Loucy (cell line): ENCODE measurements around the gene ANO9.

Experiments
- H2AFZ ChIP-seq: fragments of 200-600 bp; sonication (generic); 2 replicates; pipeline ENCODE4 v1.6.0; 2016; ENCODE audit warnings: antibody characterized with exemption, mild to moderate bottlenecking, low read length, moderate library complexity
- H3F3A ChIP-seq: fragments of 200-600 bp; 2 replicates; pipeline ENCODE4 v1.6.0; 2016; ENCODE audit warnings: antibody characterized with exemption, low read depth, mild to moderate bottlenecking
- H3K27me3 ChIP-seq: fragments of 200-600 bp; sonication (generic); 2 replicates; pipeline ENCODE4 v1.6.1; 2014; ENCODE audit warnings: low read length, mild to moderate bottlenecking; ENCODE audit not compliant: insufficient read depth, poor library complexity, severe bottlenecking
- H3K36me3 ChIP-seq: fragments of 200-600 bp; sonication (generic); 2 replicates; pipeline ENCODE4 v1.6.1; 2016; ENCODE audit warnings: low read length; ENCODE audit not compliant: insufficient read depth
- H3K4me1 ChIP-seq: fragments of 200-600 bp; sonication (generic); 2 replicates; pipeline ENCODE4 v1.5.1; 2014; ENCODE audit warnings: low read length, mild to moderate bottlenecking; ENCODE audit not compliant: insufficient read depth, poor library complexity, severe bottlenecking
- H3K4me2 ChIP-seq: fragments of 200-600 bp; sonication (generic); 2 replicates; pipeline ENCODE4 v1.6.0; 2014; ENCODE audit warnings: antibody characterized with exemption, low read length, low read depth, mild to moderate bottlenecking; ENCODE audit not compliant: poor library complexity, severe bottlenecking
- H3K4me3 ChIP-seq: fragments of 200-600 bp; sonication (generic); 2 replicates; pipeline ENCODE4 v1.5.1; 2014; ENCODE audit warnings: low read length, mild to moderate bottlenecking, mixed read lengths; ENCODE audit not compliant: poor library complexity, severe bottlenecking
- H3K79me2 ChIP-seq: fragments of 200-600 bp; sonication (generic); 2 replicates; pipeline ENCODE4 v1.6.1; 2014; ENCODE audit warnings: low read length; ENCODE audit not compliant: insufficient read depth
- H3K9ac ChIP-seq: fragments of 200-600 bp; sonication (generic); 2 replicates; pipeline ENCODE4 v1.6.0; 2014; ENCODE audit warnings: mild to moderate bottlenecking, low read depth, low read length, moderate library complexity; ENCODE audit not compliant: poor library complexity, severe bottlenecking
- H3K9me2 ChIP-seq: fragments of 200-600 bp; sonication (generic); replicated peaks from 2 replicates; pipeline ENCODE4 v1.6.1; 2016; ENCODE audit warnings: low read depth, low read length, mixed read lengths
- H3K9me3 ChIP-seq: fragments of 200-600 bp; sonication (generic); 2 replicates; pipeline ENCODE4 v1.6.1; 2014; ENCODE audit warnings: mild to moderate bottlenecking, antibody characterized with exemption, low read length, low read depth; ENCODE audit not compliant: insufficient read depth
- H4K20me1 ChIP-seq: fragments of 200-600 bp; sonication (generic); 2 replicates; pipeline ENCODE4 v1.6.0; 2014; ENCODE audit warnings: antibody characterized with exemption, low read length, mild to moderate bottlenecking; ENCODE audit not compliant: insufficient read depth, poor library complexity, severe bottlenecking
- EZH2phosphoT487 ChIP-seq: fragments of 200-600 bp; IDR thresholded peaks from 2 replicates; pipeline ENCODE4 v1.6.1; 2018; ENCODE audit warnings: antibody characterized with exemption, mild to moderate bottlenecking, moderate library complexity, borderline replicate concordance
- TF ChIP-seq, protein P1 (sequence below): fragments of 200-600 bp; sonication (generic); conservative IDR thresholded peaks from 2 replicates; pipeline ENCODE4 v1.5.1; 2014; ENCODE audit warnings: mild to moderate bottlenecking, antibody characterized with exemption, low read length

The ANO9 gene

DNA sequence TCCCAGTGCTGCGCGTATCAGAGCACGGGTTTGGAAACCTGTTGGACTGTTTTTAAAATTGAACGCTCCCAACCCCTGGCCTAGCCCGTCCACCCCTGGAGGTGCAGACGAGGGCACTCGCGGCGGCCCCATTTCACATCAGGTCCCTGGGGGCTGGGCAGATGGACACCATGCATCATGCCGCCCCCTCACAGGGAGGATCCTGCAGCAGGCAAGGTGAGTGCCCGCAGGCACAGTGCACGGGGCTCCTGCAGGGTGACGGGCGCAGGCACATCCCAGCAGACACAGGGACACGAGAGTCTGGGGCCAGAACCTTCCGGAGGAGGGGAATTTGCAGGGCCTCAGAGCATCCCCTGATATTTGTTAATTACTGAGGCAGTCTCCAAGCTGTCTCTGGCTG lies 7.3 kb downstream of the ANO9 start:
- H3K36me3 ChIP-seq = no peaks in the 10 kb centered on the region
- H3K4me1 ChIP-seq = no peaks in the 10 kb centered on the region
- H3K9me2 ChIP-seq = no peaks in the 10 kb centered on the region
- H4K20me1 ChIP-seq = no peaks in the 10 kb centered on the region
- no peaks in the 10 kb centered on the region for H3K27me3 ChIP-seq
- H3K4me2 ChIP-seq = no peak overlapping the region
- TF ChIP-seq, protein P1, sequence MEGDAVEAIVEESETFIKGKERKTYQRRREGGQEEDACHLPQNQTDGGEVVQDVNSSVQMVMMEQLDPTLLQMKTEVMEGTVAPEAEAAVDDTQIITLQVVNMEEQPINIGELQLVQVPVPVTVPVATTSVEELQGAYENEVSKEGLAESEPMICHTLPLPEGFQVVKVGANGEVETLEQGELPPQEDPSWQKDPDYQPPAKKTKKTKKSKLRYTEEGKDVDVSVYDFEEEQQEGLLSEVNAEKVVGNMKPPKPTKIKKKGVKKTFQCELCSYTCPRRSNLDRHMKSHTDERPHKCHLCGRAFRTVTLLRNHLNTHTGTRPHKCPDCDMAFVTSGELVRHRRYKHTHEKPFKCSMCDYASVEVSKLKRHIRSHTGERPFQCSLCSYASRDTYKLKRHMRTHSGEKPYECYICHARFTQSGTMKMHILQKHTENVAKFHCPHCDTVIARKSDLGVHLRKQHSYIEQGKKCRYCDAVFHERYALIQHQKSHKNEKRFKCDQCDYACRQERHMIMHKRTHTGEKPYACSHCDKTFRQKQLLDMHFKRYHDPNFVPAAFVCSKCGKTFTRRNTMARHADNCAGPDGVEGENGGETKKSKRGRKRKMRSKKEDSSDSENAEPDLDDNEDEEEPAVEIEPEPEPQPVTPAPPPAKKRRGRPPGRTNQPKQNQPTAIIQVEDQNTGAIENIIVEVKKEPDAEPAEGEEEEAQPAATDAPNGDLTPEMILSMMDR = no peak
- H3K4me3 ChIP-seq = no peak overlapping the region
- no peak overlapping the region for H2AFZ ChIP-seq
- no peak overlapping the region for H3K9ac ChIP-seq
- no peaks in the 10 kb centered on the region for H3K9me3 ChIP-seq
- H3F3A ChIP-seq = no peaks in the 10 kb centered on the region
- no peaks in the 10 kb centered on the region for H3K79me2 ChIP-seq

GRCh38 chr11:433641-434040 lies 8.2 kb downstream of the ANO9 start:
- H3K9me2 ChIP-seq = no peaks in the 10 kb centered on the region
- no peaks in the 10 kb centered on the region for H4K20me1 ChIP-seq
- no peaks in the 10 kb centered on the region for H3K9me3 ChIP-seq
- H3K4me3 ChIP-seq = no peak overlapping the region
- no peak overlapping the region for H3K4me2 ChIP-seq
- no peak for TF ChIP-seq EZH2phosphoT487
- TF ChIP-seq, protein P1 = no peak
- no peaks in the 10 kb centered on the region for H3F3A ChIP-seq
- no peaks in the 10 kb centered on the region for H3K79me2 ChIP-seq
- H3K9ac ChIP-seq = no peak overlapping the region
- no peaks in the 10 kb centered on the region for H3K27me3 ChIP-seq
- no peaks in the 10 kb centered on the region for H3K4me1 ChIP-seq
- H3K36me3 ChIP-seq = no peaks in the 10 kb centered on the region
- no peak overlapping the region for H2AFZ ChIP-seq

GRCh38 chr11:433111-433510 lies 8.7 kb downstream of the ANO9 start:
- no peaks in the 10 kb centered on the region for H3K9me2 ChIP-seq
- no peaks in the 10 kb centered on the region for H4K20me1 ChIP-seq
- H2AFZ ChIP-seq = no peak overlapping the region
- no peaks in the 10 kb centered on the region for H3K36me3 ChIP-seq
- no peaks in the 10 kb centered on the region for H3F3A ChIP-seq
- no peak overlapping the region for H3K4me2 ChIP-seq
- no peaks in the 10 kb centered on the region for H3K9me3 ChIP-seq
- no peaks in the 10 kb centered on the region for H3K27me3 ChIP-seq
- no peak for TF ChIP-seq EZH2phosphoT487
- TF ChIP-seq, protein P1 = no peak
- no peak overlapping the region for H3K4me3 ChIP-seq
- H3K9ac ChIP-seq = no peak overlapping the region
- no peaks in the 10 kb centered on the region for H3K79me2 ChIP-seq
- no peaks in the 10 kb centered on the region for H3K4me1 ChIP-seq
